ENCODE results near the gene YOD1. TPM values are rescaled to one million over a fixed set of nuclear protein-coding genes. Genes with fewer than 3 reads are reported as not detected.
"Not testable (repeated sequence)": the region's sequence is repeated elsewhere in the genome, so short reads cannot be mapped to it uniquely, and the experiment has no call there.

The YOD1 gene
- total and polyA plus RNA-seq, 2 of the 4 experiments (the other 2 are of a cell fraction) = 1.8 to 5.4 TPM

DNA sequence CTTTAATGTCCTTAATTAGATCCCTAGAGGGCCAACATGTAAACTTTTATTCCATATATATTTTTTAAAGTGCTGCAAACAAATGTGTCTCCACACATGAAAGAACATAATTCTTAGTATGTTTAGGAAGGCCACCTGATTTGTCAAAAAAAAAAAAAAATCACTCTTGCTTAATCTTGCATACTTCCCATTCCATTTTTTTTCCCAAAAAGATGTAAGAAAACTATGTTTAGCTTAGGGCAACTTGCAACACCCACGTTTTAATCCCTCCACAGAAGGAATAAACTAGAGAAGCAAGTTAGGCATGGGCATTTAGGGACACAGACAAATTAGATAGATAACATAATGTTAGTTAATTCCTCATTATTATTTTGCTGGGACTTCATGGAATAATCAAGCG lies 5.6 kb downstream of the YOD1 start:
- DNase-seq = no peak
- Histone ChIP-seq H3K79me1 (ENCODE audit: low read depth in 1 of 2, low read length in 2 of 2) (peaks cover 13 to 26% of the 10 kb centered on the region in 2 experiments), H3K23ac (ENCODE audit: low read depth, low read length) (no peak overlapping the region), H3K9ac (ENCODE audit: low read depth, low read length) (no peak overlapping the region; the same call in 1 of the 2 replicates), H2BK120ac (ENCODE audit: low read depth, low read length) (no peak overlapping the region), H3K27me3 (ENCODE audit: control insufficient read depth, insufficient read depth, low read length) (no peaks in the 10 kb centered on the region), H3K4me2 (ENCODE audit: low read depth, low read length) (no peak overlapping the region), H3K9me3 (ENCODE audit: control insufficient read depth, insufficient read depth, low read length) (no peaks in the 10 kb centered on the region), H4K8ac (ENCODE audit: low read depth in 2 of 2, low read length in 2 of 2) (no peak overlapping the region), H3K4ac (ENCODE audit: low read depth, low read length) (no peak overlapping the region), H4K20me1 (ENCODE audit: insufficient read depth, low read length) (peaks cover 10% of the 10 kb centered on the region; the same call in 1 of the 2 replicates), H3K4me1 (ENCODE audit: control insufficient read depth, insufficient read depth, low read length) (peaks cover 2% of the 10 kb centered on the region; the same call in 1 of the 2 replicates), H3K36me3 (ENCODE audit: control insufficient read depth, insufficient read depth, low read length) (peaks cover 7% of the 10 kb centered on the region), H2AK5ac (ENCODE audit: low read depth, low read length) (no peak overlapping the region), H3K27ac (ENCODE audit: insufficient read depth, low read length) (no peak overlapping the region), H3K18ac (ENCODE audit: low read depth, low read length) (no peak overlapping the region), H2BK20ac (ENCODE audit: low read depth, low read length) (no peak overlapping the region), H2AK9ac (replicated peaks; ENCODE audit: low read depth, low read length, poor library complexity) (no peak overlapping the region), H4K5ac (ENCODE audit: low read depth, low read length) (no peak overlapping the region), H2BK5ac (ENCODE audit: low read depth, low read length, poor library complexity, severe bottlenecking) (no peak overlapping the region), H2BK15ac (ENCODE audit: low read depth, low read length) (no peak overlapping the region), H3K4me3 (ENCODE audit: insufficient read depth, low read depth, low read length) (no peak overlapping the region), H2AFZ (replicated peaks; ENCODE audit: low read length, poor library complexity) (no peak overlapping the region), H4K91ac (ENCODE audit: insufficient read depth, low read depth, low read length) (no peak overlapping the region), H3K9me1 (ENCODE audit: insufficient read depth, low read length) (no peaks in the 10 kb centered on the region), H3K56ac (ENCODE audit: extremely low read depth, insufficient read depth, low read length) (no peak overlapping the region), H3K14ac (replicated peaks; ENCODE audit: low read depth, low read length) (no peak overlapping the region)
- CTCF ChIA-PET = interaction anchor here (0.9 to 1.4 kb wide), 2 partner anchors 7 to 12 kb away, joined by 3 read pairs; partner anchors contain the start of gene PFKFB2
- WGBS, 2 experiments (ENCODE audit: extremely low coverage in 2 of 2, insufficient read length in 1 of 2) = no CpG with 5 or more reads among the region's 2 CpGs
- TF ChIP-seq RCOR1 (IDR thresholded peaks at IDR 0.05; ENCODE audit: insufficient replicate concordance, low read length) (no peak), CEBPB (IDR thresholded peaks at IDR 0.05; ENCODE audit: low read depth, low read length) (0 out of 2 replicates have a peak, but pooled peaks have one; percentile 9)
- ATAC-seq (ENCODE audit: low read depth) = no peak
- intact Hi-C loops (cut with micrococcal nuclease) (no loop called here), in situ Hi-C loops (cut with MboI; ENCODE audit: low sequenced_read_pairs) (no loop called here), dilution Hi-C loops (cut with HindIII; ENCODE audit: low sequenced_read_pairs, unreplicated experiment) (no loop called here)
- no TSS peak for BruUV-seq (replicated peaks)
- POLR2A ChIA-PET (ENCODE audit: unreplicated experiment) = no interaction called here

DNA sequence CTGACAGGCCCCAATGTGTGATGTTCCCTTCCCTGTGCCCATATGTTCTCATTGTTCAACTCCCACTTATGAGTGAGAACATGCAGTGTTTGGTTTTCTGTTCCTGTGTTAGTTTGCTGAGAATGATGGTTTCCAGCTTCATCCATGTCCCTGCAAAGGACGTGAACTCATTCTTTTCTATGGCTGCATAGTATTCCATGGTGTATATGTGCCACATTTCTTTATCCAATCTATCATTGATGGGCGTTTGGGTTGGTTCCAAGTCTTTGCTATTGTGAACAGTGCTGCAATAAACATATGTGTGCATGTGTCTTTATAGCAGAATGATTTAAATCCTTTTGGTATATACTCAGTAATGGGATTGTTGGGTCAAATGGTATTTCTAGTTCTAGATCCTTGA lies 9.6 kb downstream of the YOD1 start:
- H3K9ac ChIP-seq (ENCODE audit: low read depth, low read length); H3K9me3 ChIP-seq (ENCODE audit: control insufficient read depth, insufficient read depth, low read length); H3K4me2 ChIP-seq (ENCODE audit: low read depth, low read length); H3K79me1 ChIP-seq (ENCODE audit: low read depth in 1 of 2, low read length in 2 of 2); H2BK20ac ChIP-seq (ENCODE audit: low read depth, low read length); H3K9me1 ChIP-seq (ENCODE audit: insufficient read depth, low read length); H4K5ac ChIP-seq (ENCODE audit: low read depth, low read length); H3K4me3 ChIP-seq (ENCODE audit: insufficient read depth, low read depth, low read length); CTCF ChIA-PET; H2AK9ac ChIP-seq (replicated peaks; ENCODE audit: low read depth, low read length, poor library complexity); H3K18ac ChIP-seq (ENCODE audit: low read depth, low read length); H3K4ac ChIP-seq (ENCODE audit: low read depth, low read length); dilution Hi-C loops (cut with HindIII; ENCODE audit: low sequenced_read_pairs, unreplicated experiment); intact Hi-C loops (cut with micrococcal nuclease); H3K56ac ChIP-seq (ENCODE audit: extremely low read depth, insufficient read depth, low read length); H2BK15ac ChIP-seq (ENCODE audit: low read depth, low read length); ATAC-seq (ENCODE audit: low read depth); H2BK5ac ChIP-seq (ENCODE audit: low read depth, low read length, poor library complexity, severe bottlenecking); H2AK5ac ChIP-seq (ENCODE audit: low read depth, low read length); H3K27ac ChIP-seq (ENCODE audit: insufficient read depth, low read length); in situ Hi-C loops (cut with MboI; ENCODE audit: low sequenced_read_pairs); POLR2A ChIA-PET (ENCODE audit: unreplicated experiment); H2AFZ ChIP-seq (replicated peaks; ENCODE audit: low read length, poor library complexity); H3K23ac ChIP-seq (ENCODE audit: low read depth, low read length); H3K27me3 ChIP-seq (ENCODE audit: control insufficient read depth, insufficient read depth, low read length); H3K4me1 ChIP-seq (ENCODE audit: control insufficient read depth, insufficient read depth, low read length); H2BK120ac ChIP-seq (ENCODE audit: low read depth, low read length); H3K14ac ChIP-seq (replicated peaks; ENCODE audit: low read depth, low read length); DNase-seq; BruUV-seq (replicated peaks); H4K91ac ChIP-seq (ENCODE audit: insufficient read depth, low read depth, low read length); H3K36me3 ChIP-seq (ENCODE audit: control insufficient read depth, insufficient read depth, low read length); H4K20me1 ChIP-seq (ENCODE audit: insufficient read depth, low read length); H4K8ac ChIP-seq (ENCODE audit: low read depth in 2 of 2, low read length in 2 of 2): not testable (repeated sequence)
- no CpG with 5 or more reads among the region's 2 CpGs for WGBS, 2 experiments (ENCODE audit: extremely low coverage in 2 of 2, insufficient read length in 1 of 2)

All from IMR-90 (cell line).